ENCODE measurements around the gene TRIM67. TPM values are rescaled to one million over a fixed set of nuclear protein-coding genes. Genes with fewer than 3 reads are reported as not detected.
A peak's percentile ranks its signal among the peaks of the same experiment; 100 is the strongest.

TRIM67 gene
- total and polyA plus RNA-seq, 9 of the 15 experiments (the other 6 are each of a cell fraction or from before 2014, with no cell fraction given), result 0.04 to 0.60 (median 0.31) TPM

DNA sequence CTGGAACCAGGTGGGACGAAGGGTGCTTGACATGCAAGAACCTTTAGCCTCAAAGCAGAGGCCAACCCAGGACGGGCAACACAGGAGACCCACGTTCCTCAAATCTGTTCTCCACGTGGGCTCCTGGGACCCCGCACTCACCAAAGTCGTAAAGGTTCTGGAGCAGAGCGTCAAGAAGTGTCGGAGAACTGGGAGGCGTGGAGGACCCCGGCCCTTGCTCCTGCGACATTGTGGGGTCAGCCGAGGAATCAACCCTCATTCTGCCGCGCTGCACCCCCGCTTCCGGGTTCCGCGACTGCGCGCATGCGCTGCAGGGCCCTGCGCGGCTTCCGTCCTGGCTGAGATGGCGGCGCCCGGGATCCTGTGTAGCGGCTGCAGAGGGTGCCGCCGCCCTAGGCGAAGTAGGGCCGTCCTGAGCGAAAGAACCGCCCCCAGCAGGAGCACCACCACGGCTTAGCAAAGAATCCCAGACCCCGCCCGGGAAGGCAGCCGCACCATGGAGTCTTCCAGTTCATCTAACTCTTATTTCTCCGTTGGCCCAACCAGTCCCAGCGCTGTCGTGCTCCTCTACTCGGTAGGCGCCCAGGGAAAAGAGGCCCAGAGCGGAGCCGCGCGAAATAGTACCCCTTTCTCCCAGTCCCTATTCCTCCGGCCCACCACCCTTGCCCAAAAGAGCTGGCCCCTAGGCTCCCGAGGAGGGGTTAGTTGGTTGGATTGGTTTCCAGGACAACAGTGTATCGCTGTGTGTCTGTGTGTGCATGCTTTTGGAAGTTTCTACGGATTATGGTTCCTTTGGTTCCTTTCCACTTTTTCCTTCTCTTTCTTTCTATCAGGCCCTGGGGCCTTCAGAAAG is 79.3 kb downstream of the TRIM67 start, which contains the start of gene GNPAT (continued):
- TF ChIP-seq, protein P1, sequence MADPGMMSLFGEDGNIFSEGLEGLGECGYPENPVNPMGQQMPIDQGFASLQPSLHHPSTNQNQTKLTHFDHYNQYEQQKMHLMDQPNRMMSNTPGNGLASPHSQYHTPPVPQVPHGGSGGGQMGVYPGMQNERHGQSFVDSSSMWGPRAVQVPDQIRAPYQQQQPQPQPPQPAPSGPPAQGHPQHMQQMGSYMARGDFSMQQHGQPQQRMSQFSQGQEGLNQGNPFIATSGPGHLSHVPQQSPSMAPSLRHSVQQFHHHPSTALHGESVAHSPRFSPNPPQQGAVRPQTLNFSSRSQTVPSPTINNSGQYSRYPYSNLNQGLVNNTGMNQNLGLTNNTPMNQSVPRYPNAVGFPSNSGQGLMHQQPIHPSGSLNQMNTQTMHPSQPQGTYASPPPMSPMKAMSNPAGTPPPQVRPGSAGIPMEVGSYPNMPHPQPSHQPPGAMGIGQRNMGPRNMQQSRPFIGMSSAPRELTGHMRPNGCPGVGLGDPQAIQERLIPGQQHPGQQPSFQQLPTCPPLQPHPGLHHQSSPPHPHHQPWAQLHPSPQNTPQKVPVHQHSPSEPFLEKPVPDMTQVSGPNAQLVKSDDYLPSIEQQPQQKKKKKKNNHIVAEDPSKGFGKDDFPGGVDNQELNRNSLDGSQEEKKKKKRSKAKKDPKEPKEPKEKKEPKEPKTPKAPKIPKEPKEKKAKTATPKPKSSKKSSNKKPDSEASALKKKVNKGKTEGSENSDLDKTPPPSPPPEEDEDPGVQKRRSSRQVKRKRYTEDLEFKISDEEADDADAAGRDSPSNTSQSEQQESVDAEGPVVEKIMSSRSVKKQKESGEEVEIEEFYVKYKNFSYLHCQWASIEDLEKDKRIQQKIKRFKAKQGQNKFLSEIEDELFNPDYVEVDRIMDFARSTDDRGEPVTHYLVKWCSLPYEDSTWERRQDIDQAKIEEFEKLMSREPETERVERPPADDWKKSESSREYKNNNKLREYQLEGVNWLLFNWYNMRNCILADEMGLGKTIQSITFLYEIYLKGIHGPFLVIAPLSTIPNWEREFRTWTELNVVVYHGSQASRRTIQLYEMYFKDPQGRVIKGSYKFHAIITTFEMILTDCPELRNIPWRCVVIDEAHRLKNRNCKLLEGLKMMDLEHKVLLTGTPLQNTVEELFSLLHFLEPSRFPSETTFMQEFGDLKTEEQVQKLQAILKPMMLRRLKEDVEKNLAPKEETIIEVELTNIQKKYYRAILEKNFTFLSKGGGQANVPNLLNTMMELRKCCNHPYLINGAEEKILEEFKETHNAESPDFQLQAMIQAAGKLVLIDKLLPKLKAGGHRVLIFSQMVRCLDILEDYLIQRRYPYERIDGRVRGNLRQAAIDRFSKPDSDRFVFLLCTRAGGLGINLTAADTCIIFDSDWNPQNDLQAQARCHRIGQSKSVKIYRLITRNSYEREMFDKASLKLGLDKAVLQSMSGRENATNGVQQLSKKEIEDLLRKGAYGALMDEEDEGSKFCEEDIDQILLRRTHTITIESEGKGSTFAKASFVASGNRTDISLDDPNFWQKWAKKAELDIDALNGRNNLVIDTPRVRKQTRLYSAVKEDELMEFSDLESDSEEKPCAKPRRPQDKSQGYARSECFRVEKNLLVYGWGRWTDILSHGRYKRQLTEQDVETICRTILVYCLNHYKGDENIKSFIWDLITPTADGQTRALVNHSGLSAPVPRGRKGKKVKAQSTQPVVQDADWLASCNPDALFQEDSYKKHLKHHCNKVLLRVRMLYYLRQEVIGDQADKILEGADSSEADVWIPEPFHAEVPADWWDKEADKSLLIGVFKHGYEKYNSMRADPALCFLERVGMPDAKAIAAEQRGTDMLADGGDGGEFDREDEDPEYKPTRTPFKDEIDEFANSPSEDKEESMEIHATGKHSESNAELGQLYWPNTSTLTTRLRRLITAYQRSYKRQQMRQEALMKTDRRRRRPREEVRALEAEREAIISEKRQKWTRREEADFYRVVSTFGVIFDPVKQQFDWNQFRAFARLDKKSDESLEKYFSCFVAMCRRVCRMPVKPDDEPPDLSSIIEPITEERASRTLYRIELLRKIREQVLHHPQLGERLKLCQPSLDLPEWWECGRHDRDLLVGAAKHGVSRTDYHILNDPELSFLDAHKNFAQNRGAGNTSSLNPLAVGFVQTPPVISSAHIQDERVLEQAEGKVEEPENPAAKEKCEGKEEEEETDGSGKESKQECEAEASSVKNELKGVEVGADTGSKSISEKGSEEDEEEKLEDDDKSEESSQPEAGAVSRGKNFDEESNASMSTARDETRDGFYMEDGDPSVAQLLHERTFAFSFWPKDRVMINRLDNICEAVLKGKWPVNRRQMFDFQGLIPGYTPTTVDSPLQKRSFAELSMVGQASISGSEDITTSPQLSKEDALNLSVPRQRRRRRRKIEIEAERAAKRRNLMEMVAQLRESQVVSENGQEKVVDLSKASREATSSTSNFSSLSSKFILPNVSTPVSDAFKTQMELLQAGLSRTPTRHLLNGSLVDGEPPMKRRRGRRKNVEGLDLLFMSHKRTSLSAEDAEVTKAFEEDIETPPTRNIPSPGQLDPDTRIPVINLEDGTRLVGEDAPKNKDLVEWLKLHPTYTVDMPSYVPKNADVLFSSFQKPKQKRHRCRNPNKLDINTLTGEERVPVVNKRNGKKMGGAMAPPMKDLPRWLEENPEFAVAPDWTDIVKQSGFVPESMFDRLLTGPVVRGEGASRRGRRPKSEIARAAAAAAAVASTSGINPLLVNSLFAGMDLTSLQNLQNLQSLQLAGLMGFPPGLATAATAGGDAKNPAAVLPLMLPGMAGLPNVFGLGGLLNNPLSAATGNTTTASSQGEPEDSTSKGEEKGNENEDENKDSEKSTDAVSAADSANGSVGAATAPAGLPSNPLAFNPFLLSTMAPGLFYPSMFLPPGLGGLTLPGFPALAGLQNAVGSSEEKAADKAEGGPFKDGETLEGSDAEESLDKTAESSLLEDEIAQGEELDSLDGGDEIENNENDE (IDR thresholded peaks at IDR 0.05; ENCODE audit: low read depth, low read length), result no peak
- TF ChIP-seq, protein P2, sequence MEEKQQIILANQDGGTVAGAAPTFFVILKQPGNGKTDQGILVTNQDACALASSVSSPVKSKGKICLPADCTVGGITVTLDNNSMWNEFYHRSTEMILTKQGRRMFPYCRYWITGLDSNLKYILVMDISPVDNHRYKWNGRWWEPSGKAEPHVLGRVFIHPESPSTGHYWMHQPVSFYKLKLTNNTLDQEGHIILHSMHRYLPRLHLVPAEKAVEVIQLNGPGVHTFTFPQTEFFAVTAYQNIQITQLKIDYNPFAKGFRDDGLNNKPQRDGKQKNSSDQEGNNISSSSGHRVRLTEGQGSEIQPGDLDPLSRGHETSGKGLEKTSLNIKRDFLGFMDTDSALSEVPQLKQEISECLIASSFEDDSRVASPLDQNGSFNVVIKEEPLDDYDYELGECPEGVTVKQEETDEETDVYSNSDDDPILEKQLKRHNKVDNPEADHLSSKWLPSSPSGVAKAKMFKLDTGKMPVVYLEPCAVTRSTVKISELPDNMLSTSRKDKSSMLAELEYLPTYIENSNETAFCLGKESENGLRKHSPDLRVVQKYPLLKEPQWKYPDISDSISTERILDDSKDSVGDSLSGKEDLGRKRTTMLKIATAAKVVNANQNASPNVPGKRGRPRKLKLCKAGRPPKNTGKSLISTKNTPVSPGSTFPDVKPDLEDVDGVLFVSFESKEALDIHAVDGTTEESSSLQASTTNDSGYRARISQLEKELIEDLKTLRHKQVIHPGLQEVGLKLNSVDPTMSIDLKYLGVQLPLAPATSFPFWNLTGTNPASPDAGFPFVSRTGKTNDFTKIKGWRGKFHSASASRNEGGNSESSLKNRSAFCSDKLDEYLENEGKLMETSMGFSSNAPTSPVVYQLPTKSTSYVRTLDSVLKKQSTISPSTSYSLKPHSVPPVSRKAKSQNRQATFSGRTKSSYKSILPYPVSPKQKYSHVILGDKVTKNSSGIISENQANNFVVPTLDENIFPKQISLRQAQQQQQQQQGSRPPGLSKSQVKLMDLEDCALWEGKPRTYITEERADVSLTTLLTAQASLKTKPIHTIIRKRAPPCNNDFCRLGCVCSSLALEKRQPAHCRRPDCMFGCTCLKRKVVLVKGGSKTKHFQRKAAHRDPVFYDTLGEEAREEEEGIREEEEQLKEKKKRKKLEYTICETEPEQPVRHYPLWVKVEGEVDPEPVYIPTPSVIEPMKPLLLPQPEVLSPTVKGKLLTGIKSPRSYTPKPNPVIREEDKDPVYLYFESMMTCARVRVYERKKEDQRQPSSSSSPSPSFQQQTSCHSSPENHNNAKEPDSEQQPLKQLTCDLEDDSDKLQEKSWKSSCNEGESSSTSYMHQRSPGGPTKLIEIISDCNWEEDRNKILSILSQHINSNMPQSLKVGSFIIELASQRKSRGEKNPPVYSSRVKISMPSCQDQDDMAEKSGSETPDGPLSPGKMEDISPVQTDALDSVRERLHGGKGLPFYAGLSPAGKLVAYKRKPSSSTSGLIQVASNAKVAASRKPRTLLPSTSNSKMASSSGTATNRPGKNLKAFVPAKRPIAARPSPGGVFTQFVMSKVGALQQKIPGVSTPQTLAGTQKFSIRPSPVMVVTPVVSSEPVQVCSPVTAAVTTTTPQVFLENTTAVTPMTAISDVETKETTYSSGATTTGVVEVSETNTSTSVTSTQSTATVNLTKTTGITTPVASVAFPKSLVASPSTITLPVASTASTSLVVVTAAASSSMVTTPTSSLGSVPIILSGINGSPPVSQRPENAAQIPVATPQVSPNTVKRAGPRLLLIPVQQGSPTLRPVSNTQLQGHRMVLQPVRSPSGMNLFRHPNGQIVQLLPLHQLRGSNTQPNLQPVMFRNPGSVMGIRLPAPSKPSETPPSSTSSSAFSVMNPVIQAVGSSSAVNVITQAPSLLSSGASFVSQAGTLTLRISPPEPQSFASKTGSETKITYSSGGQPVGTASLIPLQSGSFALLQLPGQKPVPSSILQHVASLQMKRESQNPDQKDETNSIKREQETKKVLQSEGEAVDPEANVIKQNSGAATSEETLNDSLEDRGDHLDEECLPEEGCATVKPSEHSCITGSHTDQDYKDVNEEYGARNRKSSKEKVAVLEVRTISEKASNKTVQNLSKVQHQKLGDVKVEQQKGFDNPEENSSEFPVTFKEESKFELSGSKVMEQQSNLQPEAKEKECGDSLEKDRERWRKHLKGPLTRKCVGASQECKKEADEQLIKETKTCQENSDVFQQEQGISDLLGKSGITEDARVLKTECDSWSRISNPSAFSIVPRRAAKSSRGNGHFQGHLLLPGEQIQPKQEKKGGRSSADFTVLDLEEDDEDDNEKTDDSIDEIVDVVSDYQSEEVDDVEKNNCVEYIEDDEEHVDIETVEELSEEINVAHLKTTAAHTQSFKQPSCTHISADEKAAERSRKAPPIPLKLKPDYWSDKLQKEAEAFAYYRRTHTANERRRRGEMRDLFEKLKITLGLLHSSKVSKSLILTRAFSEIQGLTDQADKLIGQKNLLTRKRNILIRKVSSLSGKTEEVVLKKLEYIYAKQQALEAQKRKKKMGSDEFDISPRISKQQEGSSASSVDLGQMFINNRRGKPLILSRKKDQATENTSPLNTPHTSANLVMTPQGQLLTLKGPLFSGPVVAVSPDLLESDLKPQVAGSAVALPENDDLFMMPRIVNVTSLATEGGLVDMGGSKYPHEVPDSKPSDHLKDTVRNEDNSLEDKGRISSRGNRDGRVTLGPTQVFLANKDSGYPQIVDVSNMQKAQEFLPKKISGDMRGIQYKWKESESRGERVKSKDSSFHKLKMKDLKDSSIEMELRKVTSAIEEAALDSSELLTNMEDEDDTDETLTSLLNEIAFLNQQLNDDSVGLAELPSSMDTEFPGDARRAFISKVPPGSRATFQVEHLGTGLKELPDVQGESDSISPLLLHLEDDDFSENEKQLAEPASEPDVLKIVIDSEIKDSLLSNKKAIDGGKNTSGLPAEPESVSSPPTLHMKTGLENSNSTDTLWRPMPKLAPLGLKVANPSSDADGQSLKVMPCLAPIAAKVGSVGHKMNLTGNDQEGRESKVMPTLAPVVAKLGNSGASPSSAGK (IDR thresholded peaks at IDR 0.05), result peak; percentile 89
- TF ChIP-seq DIDO1 (tag; IDR thresholded peaks at IDR 0.05; ENCODE audit: low read depth), result peak; percentile 58

All from K562 (cell line).